ENCODE measurements around the gene SNRNP48.

Gene SNRNP48

DNA sequence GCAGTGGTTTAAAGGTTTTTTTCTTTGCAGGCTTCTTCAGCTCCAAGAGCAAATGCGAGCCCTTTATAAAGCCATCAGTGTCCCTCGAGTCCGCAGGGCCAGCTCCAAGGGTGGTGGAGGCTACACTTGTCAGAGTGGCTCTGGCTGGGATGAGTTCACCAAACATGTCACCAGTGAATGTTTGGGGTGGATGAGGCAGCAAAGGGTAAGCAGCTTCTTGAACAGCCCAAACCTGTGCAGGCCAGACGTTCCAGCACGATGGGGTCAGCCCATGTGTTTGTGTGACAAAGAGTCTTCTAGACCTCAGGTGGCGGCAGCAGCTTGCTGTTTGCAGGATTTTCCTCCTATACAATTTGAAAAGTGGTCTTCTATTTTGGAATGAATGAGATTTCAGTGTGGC is 30.8 kb upstream of the SNRNP48 start:
- POLR2A ChIA-PET, result interaction anchor here (0.6 kb wide), 1 partner anchor 591 kb away, joined by 4 read pairs; no protein-coding TSS in a partner anchor
- TF ChIP-seq EGR2 (tag by site-specific recombination; IDR thresholded peaks at IDR 0.05; ENCODE audit: low read depth), result no peak
- TF ChIP-seq ZNF23 (tag by site-specific recombination; IDR thresholded peaks at IDR 0.05; ENCODE audit: borderline replicate concordance), result no peak
- TF ChIP-seq ZNF664 (tag by site-specific recombination; IDR thresholded peaks at IDR 0.05), result no peak
- no peak for TF ChIP-seq ZNF350 (tag by site-specific recombination; IDR thresholded peaks at IDR 0.05)
- TF ChIP-seq ZNF133 (tag by site-specific recombination; IDR thresholded peaks at IDR 0.05), result no peak
- TF ChIP-seq GLI2 (tag by site-specific recombination; IDR thresholded peaks at IDR 0.05; ENCODE audit: borderline replicate concordance, low read depth), result no peak
- no peak for TF ChIP-seq KLF9 (tag by site-specific recombination; IDR thresholded peaks at IDR 0.05; ENCODE audit: low read depth)
- no peak for TF ChIP-seq ZNF513 (tag by site-specific recombination; IDR thresholded peaks at IDR 0.05)
- TF ChIP-seq, protein P1, sequence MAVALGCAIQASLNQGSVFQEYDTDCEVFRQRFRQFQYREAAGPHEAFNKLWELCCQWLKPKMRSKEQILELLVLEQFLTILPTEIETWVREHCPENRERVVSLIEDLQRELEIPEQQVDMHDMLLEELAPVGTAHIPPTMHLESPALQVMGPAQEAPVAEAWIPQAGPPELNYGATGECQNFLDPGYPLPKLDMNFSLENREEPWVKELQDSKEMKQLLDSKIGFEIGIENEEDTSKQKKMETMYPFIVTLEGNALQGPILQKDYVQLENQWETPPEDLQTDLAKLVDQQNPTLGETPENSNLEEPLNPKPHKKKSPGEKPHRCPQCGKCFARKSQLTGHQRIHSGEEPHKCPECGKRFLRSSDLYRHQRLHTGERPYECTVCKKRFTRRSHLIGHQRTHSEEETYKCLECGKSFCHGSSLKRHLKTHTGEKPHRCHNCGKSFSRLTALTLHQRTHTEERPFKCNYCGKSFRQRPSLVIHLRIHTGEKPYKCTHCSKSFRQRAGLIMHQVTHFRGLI (tag by site-specific recombination; IDR thresholded peaks at IDR 0.05), result no peak
- TF ChIP-seq ZSCAN18 (tag by site-specific recombination; IDR thresholded peaks at IDR 0.05), result no peak
- TF ChIP-seq ZNF391 (tag by site-specific recombination; IDR thresholded peaks at IDR 0.05; ENCODE audit: borderline replicate concordance, low read depth), result no peak
- TF ChIP-seq KLF10 (tag by site-specific recombination; IDR thresholded peaks at IDR 0.05), result no peak
- TF ChIP-seq ZNF530 (tag by site-specific recombination; IDR thresholded peaks at IDR 0.05; ENCODE audit: low read depth), result no peak
- TF ChIP-seq ZNF670 (tag by site-specific recombination; IDR thresholded peaks at IDR 0.05; ENCODE audit: low read depth), result no peak
- TF ChIP-seq ZNF785 (tag by site-specific recombination; IDR thresholded peaks at IDR 0.05), result no peak
- no peak for TF ChIP-seq ZNF488 (tag by site-specific recombination; IDR thresholded peaks at IDR 0.05)
- TF ChIP-seq TCF7L2 (IDR thresholded peaks at IDR 0.05; ENCODE audit: borderline replicate concordance, low read depth, low read length), result no peak
- no peaks in the 10 kb centered on the region for H3K4me1 ChIP-seq (ENCODE audit: control insufficient read depth, insufficient read depth, low read length)
- peaks cover 49 to 80% of the 10 kb centered on the region in 2 experiments for H3K36me3 ChIP-seq (ENCODE audit: control insufficient read depth in 2 of 2, insufficient read depth in 1 of 2, low read length in 2 of 2)
- CTCF ChIA-PET, result no interaction called here
- H3K9me3 ChIP-seq (ENCODE audit: control insufficient read depth, insufficient read depth, low read depth, low read length), result no peaks in the 10 kb centered on the region
- H3K4me3 ChIP-seq (ENCODE audit: low read depth, low read length), result no peak overlapping the region
- no peak overlapping the region for H3K27ac ChIP-seq (ENCODE audit: extremely low read depth, low read depth, low read length)

GRCh38 chr6:7559651-7560385 is 30.2 kb upstream of the SNRNP48 start:
- Histone ChIP-seq H3K36me3 (ENCODE audit: control insufficient read depth in 2 of 2, insufficient read depth in 1 of 2, low read length in 2 of 2) (peaks cover 55 to 85% of the 10 kb centered on the region in 2 experiments), H3K4me1 (ENCODE audit: control insufficient read depth, insufficient read depth, low read length) (no peaks in the 10 kb centered on the region), H3K4me3 (ENCODE audit: low read depth, low read length) (no peak overlapping the region), H3K9me3 (ENCODE audit: control insufficient read depth, insufficient read depth, low read depth, low read length) (no peaks in the 10 kb centered on the region), H3K27ac (ENCODE audit: extremely low read depth, low read depth, low read length) (no peak overlapping the region)
- ChIA-PET CTCF (no interaction called here), POLR2A (interaction anchor here (0.7 to 1.2 kb wide), 4 partner anchors 10 to 170 kb away, joined by 3 read pairs; partner anchors contain the start of genes CAGE1 and RIOK1)
- TF ChIP-seq ZBTB20 (tag by site-specific recombination; IDR thresholded peaks at IDR 0.05) (no peak), ZNF23 (tag by site-specific recombination; IDR thresholded peaks at IDR 0.05; ENCODE audit: borderline replicate concordance) (no peak), ZXDB (tag by site-specific recombination; IDR thresholded peaks at IDR 0.05) (no peak), ZNF558 (tag by site-specific recombination; IDR thresholded peaks at IDR 0.05) (no peak), KLF7 (tag by site-specific recombination; IDR thresholded peaks at IDR 0.05; ENCODE audit: borderline replicate concordance) (no peak), ZNF266 (tag by site-specific recombination; IDR thresholded peaks at IDR 0.05; ENCODE audit: low read depth) (no peak), ZNF792 (tag by site-specific recombination; IDR thresholded peaks at IDR 0.05) (no peak), ZNF26 (tag by site-specific recombination; IDR thresholded peaks at IDR 0.05) (no peak), ZNF692 (tag by site-specific recombination; IDR thresholded peaks at IDR 0.05) (no peak), ZNF488 (tag by site-specific recombination; IDR thresholded peaks at IDR 0.05) (no peak)
